ENCODE results near the gene GH2.

DNA sequence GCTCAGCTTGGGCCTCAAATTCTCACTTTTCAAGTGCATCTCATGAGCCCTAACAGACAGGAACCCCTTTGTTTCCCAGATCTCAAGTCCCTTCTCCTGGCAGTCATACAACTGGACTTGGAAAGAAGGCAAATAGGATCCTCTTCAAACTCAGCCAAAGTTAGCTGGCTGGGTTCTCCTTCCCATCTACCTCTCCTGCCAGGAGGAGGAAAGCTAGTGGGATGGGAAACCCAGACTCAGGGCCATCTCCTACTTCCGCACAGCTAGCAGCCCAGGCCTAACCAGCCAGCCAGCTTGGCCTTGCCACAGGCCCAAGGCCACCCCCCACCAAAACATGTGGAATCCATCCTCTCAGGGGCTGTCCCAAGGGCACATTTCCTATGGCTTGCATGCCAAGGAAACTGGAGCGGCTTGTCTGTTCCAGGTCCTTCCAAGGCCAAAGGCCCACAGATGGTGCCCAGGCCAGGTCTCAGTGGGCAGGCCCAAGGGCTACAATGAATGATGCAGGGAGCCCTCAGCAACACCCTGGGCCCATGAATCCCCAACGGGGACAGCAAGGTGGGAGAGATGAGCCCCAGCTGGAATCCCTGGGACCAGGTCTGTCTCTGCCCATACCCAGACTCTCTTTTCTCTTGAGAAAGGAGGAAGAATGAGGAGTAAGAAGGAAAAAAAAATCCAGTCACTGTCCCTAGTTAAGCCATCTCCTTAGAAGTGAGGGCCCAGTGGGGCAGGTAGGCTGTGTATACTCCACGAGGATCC lies 41.0 kb downstream of the GH2 start:
- TF ChIP-seq EZH2phosphoT487 (IDR thresholded peaks at IDR 0.05; ENCODE audit: borderline replicate concordance) (no peak), CTCF (conservative IDR thresholded peaks at IDR 0.05; ENCODE audit: low read length) (no peak)
